ENCODE results near the gene PRRC2C. TPM values are rescaled to one million over a fixed set of nuclear protein-coding genes. Genes with fewer than 3 reads are reported as not detected.

PRRC2C gene
- polyA plus RNA-seq, 1 of the 3 experiments (the other 2 are of a cell fraction) = 39.9 TPM

DNA sequence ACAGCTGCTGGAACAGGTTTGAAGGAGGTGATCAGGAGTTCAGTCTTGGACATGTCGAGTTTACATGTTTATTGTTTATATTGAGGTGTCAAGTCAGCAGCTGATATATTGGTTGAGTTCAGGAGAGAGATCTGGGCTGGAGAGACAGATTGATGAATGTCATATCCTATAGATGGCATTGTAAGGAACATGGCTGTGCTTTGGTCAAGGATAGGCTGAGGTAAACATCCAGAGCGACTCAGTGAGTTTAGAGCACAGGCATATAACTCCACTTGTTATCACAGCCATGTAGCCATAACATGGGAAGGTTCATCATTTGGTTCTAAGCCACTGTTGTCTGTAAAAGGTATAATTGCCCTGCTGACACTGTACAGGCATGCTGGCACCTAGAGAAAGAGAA, 131.3 kb downstream of the PRRC2C start:
- no peak overlapping the region for H3K9ac ChIP-seq
- H3K36me3 ChIP-seq (replicated peaks in 1 of 2; ENCODE audit: control insufficient read depth in 1 of 2, insufficient read depth in 2 of 2, low read length in 1 of 2) = no peaks in the 10 kb centered on the region
- no peaks in the 10 kb centered on the region for H3K4me1 ChIP-seq (ENCODE audit: control insufficient read depth in 1 of 2, insufficient read depth in 2 of 2, low read depth in 1 of 2, low read length in 1 of 2)
- no peaks in the 10 kb centered on the region; the same call in 1 of the 2 replicates for H3K27me3 ChIP-seq (ENCODE audit: insufficient read depth)
- H3K9me2 ChIP-seq = no peaks in the 10 kb centered on the region
- no peak for DNase-seq
- H4K20me1 ChIP-seq (ENCODE audit: insufficient read depth) = no peaks in the 10 kb centered on the region
- TF ChIP-seq MXI1 (IDR thresholded peaks at IDR 0.05; ENCODE audit: low read depth, low read length) = no peak
- TF ChIP-seq, protein P1, sequence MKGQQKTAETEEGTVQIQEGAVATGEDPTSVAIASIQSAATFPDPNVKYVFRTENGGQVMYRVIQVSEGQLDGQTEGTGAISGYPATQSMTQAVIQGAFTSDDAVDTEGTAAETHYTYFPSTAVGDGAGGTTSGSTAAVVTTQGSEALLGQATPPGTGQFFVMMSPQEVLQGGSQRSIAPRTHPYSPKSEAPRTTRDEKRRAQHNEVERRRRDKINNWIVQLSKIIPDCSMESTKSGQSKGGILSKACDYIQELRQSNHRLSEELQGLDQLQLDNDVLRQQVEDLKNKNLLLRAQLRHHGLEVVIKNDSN (IDR thresholded peaks at IDR 0.05; ENCODE audit: borderline replicate concordance, low read depth) = no peak
- H3K79me2 ChIP-seq (ENCODE audit: insufficient read depth) = no peaks in the 10 kb centered on the region
- POLR2A ChIA-PET = no interaction called here
- peaks cover 3% of the 10 kb centered on the region for H3F3A ChIP-seq (replicated peaks; ENCODE audit: insufficient read depth)
- H2AFZ ChIP-seq (ENCODE audit: low read depth) = no peak overlapping the region
- H3K9me3 ChIP-seq = no peaks in the 10 kb centered on the region
- no peak overlapping the region for H3K27ac ChIP-seq (ENCODE audit: low read depth in 2 of 2, low read length in 1 of 2)
- CTCF ChIA-PET = no interaction called here
- no peak overlapping the region for H3K4me2 ChIP-seq
- no peak overlapping the region for H3K4me3 ChIP-seq (ENCODE audit: low read depth in 2 of 2, low read length in 1 of 2)
- 28% methylated on average over 2 of the region's 2 CpGs for WGBS (ENCODE audit: low lambda C conversion rate)

DNA sequence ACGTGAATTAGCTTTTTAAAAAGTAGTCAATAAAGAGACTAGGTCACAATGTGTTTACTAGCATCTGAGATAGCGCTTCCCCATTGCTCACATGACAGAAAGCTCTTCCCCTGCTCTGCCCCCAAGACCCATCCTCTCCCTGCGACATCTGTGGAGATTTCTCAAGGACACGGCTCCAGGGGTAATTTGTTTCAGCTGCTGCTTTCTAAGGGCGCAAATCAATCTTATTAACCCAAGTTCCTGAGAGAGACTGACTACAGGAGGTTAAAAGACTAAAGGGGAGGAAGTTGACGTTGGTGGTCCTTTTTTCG, 136.8 kb downstream of the PRRC2C start, which contains the start of gene MYOCOS:
TSS of gene MYOCOS (plus strand) at position 92 of the 311 bp plus-strand sequence. CDS start 1,641 bp downstream, outside the sequence.
- no peaks in the 10 kb centered on the region for H3K9me3 ChIP-seq
- no peaks in the 10 kb centered on the region for H4K20me1 ChIP-seq (ENCODE audit: insufficient read depth)
- no peak for TF ChIP-seq JUND (IDR thresholded peaks at IDR 0.05)
- no peak for TF ChIP-seq CHD2 (IDR thresholded peaks at IDR 0.05; ENCODE audit: low read length, partially characterized antibody)
- no peak for TF ChIP-seq SIN3A (IDR thresholded peaks at IDR 0.05; ENCODE audit: borderline replicate concordance, low read depth, low read length)
- TF ChIP-seq RAD21 (IDR thresholded peaks at IDR 0.05; ENCODE audit: low read length) = no peak
- TF ChIP-seq YY1 (IDR thresholded peaks at IDR 0.05; ENCODE audit: low read depth) = no peak
- TF ChIP-seq, protein P2, sequence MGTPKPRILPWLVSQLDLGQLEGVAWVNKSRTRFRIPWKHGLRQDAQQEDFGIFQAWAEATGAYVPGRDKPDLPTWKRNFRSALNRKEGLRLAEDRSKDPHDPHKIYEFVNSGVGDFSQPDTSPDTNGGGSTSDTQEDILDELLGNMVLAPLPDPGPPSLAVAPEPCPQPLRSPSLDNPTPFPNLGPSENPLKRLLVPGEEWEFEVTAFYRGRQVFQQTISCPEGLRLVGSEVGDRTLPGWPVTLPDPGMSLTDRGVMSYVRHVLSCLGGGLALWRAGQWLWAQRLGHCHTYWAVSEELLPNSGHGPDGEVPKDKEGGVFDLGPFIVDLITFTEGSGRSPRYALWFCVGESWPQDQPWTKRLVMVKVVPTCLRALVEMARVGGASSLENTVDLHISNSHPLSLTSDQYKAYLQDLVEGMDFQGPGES (IDR thresholded peaks at IDR 0.05; ENCODE audit: low read depth, low read length) = no peak
- no peak for TF ChIP-seq FOXM1 (IDR thresholded peaks at IDR 0.05; ENCODE audit: low read depth)
- TF ChIP-seq RFX5 (IDR thresholded peaks at IDR 0.05; ENCODE audit: low read length) = no peak
- TF ChIP-seq RCOR1 (IDR thresholded peaks at IDR 0.05; ENCODE audit: low read length) = no peak
- no peak for TF ChIP-seq EZH2phosphoT487 (IDR thresholded peaks at IDR 0.05; ENCODE audit: borderline replicate concordance, low read depth)
- no peak for TF ChIP-seq RXRA (IDR thresholded peaks at IDR 0.05; ENCODE audit: borderline replicate concordance, low read depth)
- no peak for TF ChIP-seq NRF1 (IDR thresholded peaks at IDR 0.05; ENCODE audit: low read depth, low read length)
- TF ChIP-seq, protein P3, sequence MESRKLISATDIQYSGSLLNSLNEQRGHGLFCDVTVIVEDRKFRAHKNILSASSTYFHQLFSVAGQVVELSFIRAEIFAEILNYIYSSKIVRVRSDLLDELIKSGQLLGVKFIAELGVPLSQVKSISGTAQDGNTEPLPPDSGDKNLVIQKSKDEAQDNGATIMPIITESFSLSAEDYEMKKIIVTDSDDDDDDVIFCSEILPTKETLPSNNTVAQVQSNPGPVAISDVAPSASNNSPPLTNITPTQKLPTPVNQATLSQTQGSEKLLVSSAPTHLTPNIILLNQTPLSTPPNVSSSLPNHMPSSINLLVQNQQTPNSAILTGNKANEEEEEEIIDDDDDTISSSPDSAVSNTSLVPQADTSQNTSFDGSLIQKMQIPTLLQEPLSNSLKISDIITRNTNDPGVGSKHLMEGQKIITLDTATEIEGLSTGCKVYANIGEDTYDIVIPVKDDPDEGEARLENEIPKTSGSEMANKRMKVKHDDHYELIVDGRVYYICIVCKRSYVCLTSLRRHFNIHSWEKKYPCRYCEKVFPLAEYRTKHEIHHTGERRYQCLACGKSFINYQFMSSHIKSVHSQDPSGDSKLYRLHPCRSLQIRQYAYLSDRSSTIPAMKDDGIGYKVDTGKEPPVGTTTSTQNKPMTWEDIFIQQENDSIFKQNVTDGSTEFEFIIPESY (IDR thresholded peaks at IDR 0.05; ENCODE audit: borderline replicate concordance, low read depth) = no peak
- TF ChIP-seq SMC3 (IDR thresholded peaks at IDR 0.05; ENCODE audit: low read depth, low read length) = no peak
- TF ChIP-seq, protein P4, sequence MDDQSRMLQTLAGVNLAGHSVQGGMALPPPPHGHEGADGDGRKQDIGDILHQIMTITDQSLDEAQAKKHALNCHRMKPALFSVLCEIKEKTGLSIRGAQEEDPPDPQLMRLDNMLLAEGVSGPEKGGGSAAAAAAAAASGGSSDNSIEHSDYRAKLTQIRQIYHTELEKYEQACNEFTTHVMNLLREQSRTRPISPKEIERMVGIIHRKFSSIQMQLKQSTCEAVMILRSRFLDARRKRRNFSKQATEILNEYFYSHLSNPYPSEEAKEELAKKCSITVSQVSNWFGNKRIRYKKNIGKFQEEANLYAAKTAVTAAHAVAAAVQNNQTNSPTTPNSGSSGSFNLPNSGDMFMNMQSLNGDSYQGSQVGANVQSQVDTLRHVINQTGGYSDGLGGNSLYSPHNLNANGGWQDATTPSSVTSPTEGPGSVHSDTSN (IDR thresholded peaks at IDR 0.05) = no peak
- H3K79me2 ChIP-seq (ENCODE audit: insufficient read depth) = no peaks in the 10 kb centered on the region
- peaks cover 3% of the 10 kb centered on the region for H3F3A ChIP-seq (replicated peaks; ENCODE audit: insufficient read depth)
- no peaks in the 10 kb centered on the region for H3K9me2 ChIP-seq
- DNase-seq = no peak
- no peak within 1 kb of the TSS for H3K27ac ChIP-seq (ENCODE audit: low read depth in 2 of 2, low read length in 1 of 2)
- ChIA-PET POLR2A (no interaction called here), CTCF (interaction anchor here (5.5 kb wide), 1 partner anchor 23 kb away, joined by 25 read pairs; no protein-coding TSS in a partner anchor)
- WGBS (ENCODE audit: low lambda C conversion rate) = 71% methylated on average over 7 of the region's 7 CpGs
- H3K27me3 ChIP-seq (ENCODE audit: insufficient read depth) = no peaks in the 10 kb centered on the region; the same call in 1 of the 2 replicates
- no peak within 1 kb of the TSS for H3K4me3 ChIP-seq (ENCODE audit: low read depth in 2 of 2, low read length in 1 of 2)
- no peak within 1 kb of the TSS for H3K9ac ChIP-seq
- H3K4me1 ChIP-seq (ENCODE audit: control insufficient read depth in 1 of 2, insufficient read depth in 2 of 2, low read depth in 1 of 2, low read length in 1 of 2) = no peaks in the 10 kb centered on the region
- H3K4me2 ChIP-seq = no peak within 1 kb of the TSS
- no peaks in the 10 kb centered on the region for H3K36me3 ChIP-seq (replicated peaks in 1 of 2; ENCODE audit: control insufficient read depth in 1 of 2, insufficient read depth in 2 of 2, low read length in 1 of 2)
- no peak within 1 kb of the TSS for H2AFZ ChIP-seq (ENCODE audit: low read depth)

Measured in SK-N-SH (cell line).